GM21447 (cell line): Measurements from ENCODE around the gene DHCR24.
"Not testable (repeated sequence)": the region's sequence is repeated elsewhere in the genome, so short reads cannot be mapped to it uniquely, and the experiment has no call there.

Experiments
- ATAC-seq: cut with Tn5 transposase; IDR thresholded peaks from one replicate; pipeline ENCODE4 v1.9.1; 2021; ENCODE audit not compliant: unreplicated experiment

DHCR24 gene, protein sequence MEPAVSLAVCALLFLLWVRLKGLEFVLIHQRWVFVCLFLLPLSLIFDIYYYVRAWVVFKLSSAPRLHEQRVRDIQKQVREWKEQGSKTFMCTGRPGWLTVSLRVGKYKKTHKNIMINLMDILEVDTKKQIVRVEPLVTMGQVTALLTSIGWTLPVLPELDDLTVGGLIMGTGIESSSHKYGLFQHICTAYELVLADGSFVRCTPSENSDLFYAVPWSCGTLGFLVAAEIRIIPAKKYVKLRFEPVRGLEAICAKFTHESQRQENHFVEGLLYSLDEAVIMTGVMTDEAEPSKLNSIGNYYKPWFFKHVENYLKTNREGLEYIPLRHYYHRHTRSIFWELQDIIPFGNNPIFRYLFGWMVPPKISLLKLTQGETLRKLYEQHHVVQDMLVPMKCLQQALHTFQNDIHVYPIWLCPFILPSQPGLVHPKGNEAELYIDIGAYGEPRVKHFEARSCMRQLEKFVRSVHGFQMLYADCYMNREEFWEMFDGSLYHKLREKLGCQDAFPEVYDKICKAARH

GRCh38 chr1:54886724-54887664 lies at the start of gene DHCR24:
Gene DHCR24 (minus strand): TSS chr1:54887195. CDS start chr1:54887119, 76 bp downstream.
- ATAC-seq = peak; percentile 84

DNA sequence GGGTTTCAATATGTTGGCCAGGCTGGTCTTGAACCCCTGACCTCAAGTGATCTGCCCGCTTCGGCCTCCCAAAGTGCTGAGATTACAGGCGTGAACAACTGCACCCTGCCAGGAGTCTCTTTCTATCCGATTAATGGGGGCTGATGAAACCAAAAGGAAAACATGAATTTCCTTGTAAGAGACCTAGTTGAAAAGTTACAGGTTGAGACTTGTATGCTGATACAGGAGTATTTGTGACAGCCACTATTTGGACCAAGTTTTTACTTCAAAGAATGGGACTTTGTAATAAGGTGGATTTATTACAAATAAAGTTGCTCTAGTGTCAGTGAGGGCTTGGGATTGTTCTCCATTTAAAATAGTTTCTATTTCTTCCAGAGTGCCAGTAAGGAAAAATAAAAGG lies 49.8 kb upstream of the DHCR24 start:
- ATAC-seq = no peak

GRCh38 chr1:54934869-54935268 lies 47.9 kb upstream of the DHCR24 start:
- no peak for ATAC-seq

- ATAC-seq = not testable (repeated sequence)
Measured at GRCh38 chr1:54934081-54934480, 47.1 kb upstream of the DHCR24 start.

- ATAC-seq = no peak
Measured at GRCh38 chr1:54931275-54931840, 44.4 kb upstream of the DHCR24 start.

- no peak for ATAC-seq
Measured at GRCh38 chr1:54929700-54930099, 42.7 kb upstream of the DHCR24 start.

DNA sequence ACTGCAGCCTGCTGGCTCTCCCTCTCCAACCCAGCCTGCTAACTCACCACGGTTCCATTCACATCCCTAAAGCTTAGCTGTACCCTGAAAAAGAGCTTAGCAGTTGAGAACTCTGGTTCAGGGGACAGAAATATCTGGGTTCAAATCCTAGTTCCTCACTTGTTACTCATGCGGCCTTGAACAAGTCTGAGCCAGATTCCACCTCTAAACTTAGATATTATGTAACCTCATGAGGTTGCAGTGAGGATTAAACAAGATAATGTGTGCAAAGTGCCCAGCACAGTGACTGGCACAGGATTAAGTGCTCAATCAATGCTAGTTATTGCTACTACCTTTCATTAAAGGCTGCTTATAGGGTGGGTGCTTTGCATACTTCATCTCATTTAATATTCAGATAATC lies 41.3 kb upstream of the DHCR24 start:
- no peak for ATAC-seq

GRCh38 chr1:54927472-54928240 lies 40.7 kb upstream of the DHCR24 start:
- no peak for ATAC-seq

DNA sequence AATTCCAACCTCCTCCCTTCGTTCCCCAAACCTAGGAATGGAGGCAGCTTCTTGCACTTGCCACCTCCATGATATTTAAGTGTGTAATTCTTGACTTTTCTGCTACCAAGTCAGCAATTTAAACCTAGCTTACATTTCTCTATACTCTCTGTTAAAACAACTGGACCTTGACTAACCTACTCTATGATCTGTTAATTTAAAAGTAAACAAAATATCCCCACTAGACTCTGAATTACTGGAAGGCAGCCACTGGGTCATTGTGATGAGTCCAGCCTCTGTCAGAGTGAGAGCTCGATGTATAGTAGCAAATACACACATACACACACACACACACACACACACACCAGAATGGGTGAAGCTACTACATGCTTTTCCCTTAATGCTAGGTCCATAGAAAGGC lies 40.0 kb upstream of the DHCR24 start:
- no peak for ATAC-seq

GRCh38 chr1:54922921-54923421 lies 36.0 kb upstream of the DHCR24 start:
- no peak for ATAC-seq

GRCh38 chr1:54922040-54922761 lies 35.2 kb upstream of the DHCR24 start:
- ATAC-seq = no peak

DNA sequence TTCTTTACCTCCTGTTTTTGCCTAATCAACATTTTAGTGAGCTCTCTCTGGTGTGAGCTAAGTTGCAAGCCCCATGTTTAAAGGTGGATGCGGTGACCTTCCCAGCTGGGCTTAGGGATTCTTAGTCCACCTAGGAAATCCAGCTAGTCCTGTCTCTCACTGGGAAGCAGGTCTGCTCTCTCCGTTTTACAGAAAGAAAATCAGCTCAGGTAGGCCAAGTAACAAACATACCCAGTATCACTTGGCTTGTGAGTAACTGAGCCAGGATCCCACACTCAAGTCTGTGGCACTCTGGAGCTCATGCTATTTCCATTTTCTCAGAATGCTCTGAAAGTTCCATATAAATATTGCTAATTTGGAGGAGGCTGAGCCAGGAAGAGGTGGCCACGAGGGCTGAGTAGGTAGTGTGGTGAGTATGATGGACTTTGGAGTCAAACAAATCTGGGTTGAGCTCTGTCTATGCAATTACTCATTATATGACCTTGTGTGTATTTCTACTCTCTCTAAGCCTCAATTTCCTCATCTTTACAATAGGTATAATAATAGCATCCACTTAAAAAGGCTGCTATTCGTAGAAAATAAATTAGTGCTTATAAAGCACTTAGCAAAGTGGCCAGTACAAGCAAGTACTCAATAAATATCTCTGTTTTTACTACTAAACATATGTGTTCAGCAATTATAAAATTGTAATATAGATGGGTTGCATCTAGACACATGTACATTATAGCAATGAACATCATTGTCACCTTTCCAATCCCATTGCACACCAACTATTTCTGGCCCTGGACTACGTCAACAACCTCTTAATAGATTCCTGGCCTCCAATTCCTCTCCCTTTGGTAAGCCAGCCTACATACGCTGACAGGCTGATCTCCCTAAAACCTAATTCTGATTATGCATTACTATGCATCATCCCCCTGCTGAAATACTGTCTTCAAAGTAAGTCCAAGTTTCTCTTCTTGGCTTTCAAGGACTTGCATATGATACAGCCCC lies 32.7 kb upstream of the DHCR24 start:
- ATAC-seq = no peak

DNA sequence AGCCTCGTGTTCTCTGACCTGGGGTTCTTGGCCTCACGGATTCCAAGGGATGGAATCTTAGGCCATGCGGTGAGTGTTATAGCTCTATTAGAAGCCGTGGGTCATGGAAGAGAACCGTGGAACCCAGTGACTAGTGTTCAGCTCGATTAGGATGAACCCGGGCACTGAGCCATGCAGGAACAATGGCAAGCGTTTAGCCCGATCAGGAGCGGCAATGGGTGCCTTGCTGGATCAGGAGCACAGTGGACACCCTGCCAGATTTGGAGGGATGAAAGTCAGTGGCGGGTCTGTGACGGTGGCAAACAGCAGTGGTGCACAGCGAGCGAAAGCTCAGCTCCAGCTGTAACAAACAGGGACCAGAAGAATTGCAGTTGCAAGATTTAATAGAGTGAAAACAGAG lies 24.1 kb upstream of the DHCR24 start:
- ATAC-seq = not testable (repeated sequence)

DNA sequence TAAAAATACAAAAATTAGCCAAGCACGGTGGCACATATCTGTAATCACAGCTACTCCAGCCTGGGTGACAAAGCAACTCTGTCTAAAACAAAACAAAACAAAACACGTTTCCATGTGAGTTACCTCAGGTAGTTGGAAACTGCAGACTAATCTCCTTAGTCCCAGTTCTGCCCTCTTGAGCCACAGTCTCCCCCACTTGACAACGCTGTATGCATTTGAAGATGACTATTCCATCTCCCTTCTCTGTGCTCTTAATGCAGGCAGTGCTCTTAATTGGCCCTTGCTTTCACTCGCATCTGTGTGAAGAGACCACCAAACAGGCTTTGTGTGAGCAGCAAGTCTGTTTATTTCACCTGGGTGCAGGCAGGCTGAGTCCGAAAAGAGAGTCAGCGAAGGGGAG lies 19.6 kb upstream of the DHCR24 start:
- ATAC-seq = no peak

DNA sequence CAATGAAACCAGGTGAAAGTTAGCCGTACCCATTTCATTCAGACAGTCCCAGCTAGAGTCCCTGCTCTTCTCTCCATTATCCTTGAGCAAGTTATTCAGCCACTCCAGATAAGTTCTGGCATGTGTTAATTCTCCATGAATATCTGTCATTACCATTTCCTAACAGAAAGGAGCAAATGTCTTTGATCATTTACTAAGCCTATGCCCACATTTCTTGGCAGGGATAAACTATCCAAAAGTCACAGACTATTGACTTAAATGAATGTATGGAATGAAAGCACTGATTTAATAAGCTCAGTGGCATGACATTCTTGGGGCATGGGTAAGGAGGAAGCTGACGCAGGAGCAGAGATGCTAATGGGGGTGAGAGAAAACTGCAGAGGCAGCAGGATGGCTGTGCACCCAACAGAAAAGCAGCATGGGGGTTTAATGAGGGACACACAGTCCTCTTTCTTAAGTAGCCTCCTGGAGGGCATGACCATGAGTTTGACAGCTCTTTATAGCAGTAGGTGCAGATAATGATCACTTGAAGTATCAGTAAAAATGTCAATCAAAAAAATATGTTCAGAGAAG lies 17.6 kb upstream of the DHCR24 start:
- ATAC-seq = no peak

GRCh38 chr1:54894271-54894670 lies 7.3 kb upstream of the DHCR24 start:
- ATAC-seq = no peak

GRCh38 chr1:54892586-54892985 lies 5.6 kb upstream of the DHCR24 start:
- no peak for ATAC-seq

GRCh38 chr1:54889132-54889725 lies 2.2 kb upstream of the DHCR24 start:
- ATAC-seq = no peak
